NB4 (cell line): ENCODE data around the gene CDK14.

ENCODE experiments used
- CTCF ChIP-seq: IDR thresholded peaks from one replicate; pipeline ENCODE4 v1.5.1; 2012; ENCODE audit warnings: low read depth, low read length
- MAX ChIP-seq: IDR thresholded peaks from 2 replicates; pipeline ENCODE4 v1.6.1; 2011; ENCODE audit warnings: low read depth, low read length
- MYC ChIP-seq: IDR thresholded peaks from 2 replicates; pipeline ENCODE4 v1.6.1; 2011; ENCODE audit warnings: low read depth, low read length
- POLR2A ChIP-seq: IDR thresholded peaks from 2 replicates; pipeline ENCODE4 v1.6.1; 2011; ENCODE audit warnings: mild to moderate bottlenecking; ENCODE audit not compliant: insufficient read length; ENCODE audit errors: extremely low read depth

- TF ChIP-seq CTCF (no peak), MAX (no peak), POLR2A (no peak), MYC (no peak)
Observed at GRCh38 chr7:90777465-90777864, 181.3 kb downstream of the CDK14 start.
